HG02870 (cell line): ENCODE data around the gene SLC37A1.
"Not testable (repeated sequence)": the region's sequence is repeated elsewhere in the genome, so short reads cannot be mapped to it uniquely, and the experiment has no call there.

ENCODE experiments used
- ATAC-seq: cut with Tn5 transposase; IDR thresholded peaks from one replicate; pipeline ENCODE4 v1.9.1; 2021; ENCODE audit warnings: mild to moderate bottlenecking, moderate library complexity; ENCODE audit not compliant: unreplicated experiment

SLC37A1 gene

GRCh38 chr21:42513151-42513984 lies at the start of gene SLC37A1:
Gene SLC37A1 (plus strand): TSS chr21:42513852. CDS start chr21:42518455, 4,603 bp downstream.
- no peak for ATAC-seq

- ATAC-seq = no peak
Observed at GRCh38 chr21:42463861-42464515, 49.7 kb upstream of the SLC37A1 start.

- no peak for ATAC-seq
Observed at GRCh38 chr21:42465008-42465802, 48.4 kb upstream of the SLC37A1 start.

GRCh38 chr21:42465803-42466127 lies 47.9 kb upstream of the SLC37A1 start:
- no peak for ATAC-seq

- ATAC-seq = no peak
Observed at GRCh38 chr21:42466700-42467099, 47.0 kb upstream of the SLC37A1 start.

- no peak for ATAC-seq
Observed at GRCh38 chr21:42467140-42467983, 46.3 kb upstream of the SLC37A1 start.

GRCh38 chr21:42468491-42469131 lies 45.0 kb upstream of the SLC37A1 start:
- no peak for ATAC-seq

- no peak for ATAC-seq
Observed at GRCh38 chr21:42469272-42469671, 44.4 kb upstream of the SLC37A1 start.

GRCh38 chr21:42469726-42470125 lies 43.9 kb upstream of the SLC37A1 start:
- ATAC-seq = not testable (repeated sequence)

GRCh38 chr21:42471206-42471605 lies 42.4 kb upstream of the SLC37A1 start:
- no peak for ATAC-seq

- ATAC-seq = no peak
Observed at GRCh38 chr21:42471716-42472330, 41.8 kb upstream of the SLC37A1 start.

GRCh38 chr21:42472521-42472920 lies 41.1 kb upstream of the SLC37A1 start:
- ATAC-seq = no peak

- ATAC-seq = no peak
Observed at GRCh38 chr21:42473498-42474042, 40.1 kb upstream of the SLC37A1 start.

GRCh38 chr21:42474043-42474831 lies 39.4 kb upstream of the SLC37A1 start:
- no peak for ATAC-seq

- no peak for ATAC-seq
Observed at GRCh38 chr21:42475036-42475435, 38.6 kb upstream of the SLC37A1 start.

- no peak for ATAC-seq
Observed at GRCh38 chr21:42475526-42476387, 37.9 kb upstream of the SLC37A1 start.

GRCh38 chr21:42476388-42477331 lies 37.0 kb upstream of the SLC37A1 start:
- ATAC-seq = no peak
